ENCODE data around the gene FRMD7.
"Not testable (repeated sequence)": the region's sequence is repeated elsewhere in the genome, so short reads cannot be mapped to it uniquely, and the experiment has no call there.

The FRMD7 gene

GRCh38 chrX:132127743-132128142 lies at the start of gene FRMD7:
Gene FRMD7 (minus strand): TSS chrX:132128020. CDS start chrX:132127844, 176 bp downstream.
- FAIRE-seq = no peak

- FAIRE-seq = no peak
Observed at GRCh38 chrX:132173647-132174046, 45.8 kb upstream of the FRMD7 start.

DNA sequence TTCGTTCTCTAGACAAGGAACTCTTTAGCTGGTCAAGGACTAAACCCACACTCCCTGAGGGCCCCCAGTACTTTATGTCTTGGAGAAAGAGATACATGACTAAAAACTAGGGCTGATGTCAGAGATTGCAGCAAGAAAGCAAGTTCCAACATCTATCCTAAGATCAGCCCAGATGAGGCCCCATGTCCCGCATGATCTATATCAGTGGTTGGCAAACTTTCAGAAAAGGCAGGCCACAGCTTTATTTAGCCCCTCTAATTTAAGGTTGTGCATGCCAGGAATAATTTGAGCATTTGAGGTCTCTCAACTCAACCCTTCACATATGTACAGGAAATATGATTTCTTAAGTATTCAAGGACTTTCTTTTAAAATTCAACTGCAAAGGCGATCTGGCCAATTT lies 44.1 kb upstream of the FRMD7 start:
- no peak for FAIRE-seq

DNA sequence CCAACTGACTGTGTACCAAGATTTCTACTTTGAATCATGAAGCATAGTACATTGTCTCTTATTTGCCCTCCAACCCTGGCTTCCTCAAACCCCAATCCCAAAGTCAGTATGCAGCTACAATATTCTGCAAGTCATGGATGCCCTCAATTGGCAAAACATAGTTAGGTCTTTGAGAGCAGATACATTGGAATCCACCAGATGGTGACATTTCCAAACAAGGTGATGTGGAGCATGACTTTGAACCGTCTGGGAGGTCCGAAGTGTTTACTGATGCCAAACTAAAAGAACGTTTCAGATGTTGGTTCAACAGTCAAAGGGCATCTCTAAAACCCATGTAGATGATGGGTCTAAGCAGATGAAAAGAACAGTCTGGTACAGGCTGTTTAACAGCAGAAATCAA lies 43.7 kb upstream of the FRMD7 start:
- no peak for FAIRE-seq

DNA sequence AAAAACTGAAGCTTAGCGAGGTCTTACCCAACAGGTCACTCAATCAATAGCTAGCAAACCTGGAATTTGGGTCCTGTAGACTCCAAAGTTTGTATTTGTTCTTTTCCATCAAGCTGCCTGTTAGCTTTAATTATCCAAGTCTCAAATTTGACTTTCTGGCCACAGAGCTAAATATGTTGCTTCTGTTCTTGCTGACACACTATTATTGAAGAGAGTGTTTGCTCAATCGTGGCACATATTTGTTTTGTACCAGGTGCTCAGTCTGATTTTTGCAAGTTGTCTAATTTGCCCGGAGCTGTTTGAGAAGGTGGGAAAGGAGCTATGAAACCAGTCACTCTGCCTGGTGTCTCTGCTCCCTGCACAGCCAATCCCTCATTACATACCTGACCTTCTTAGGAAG lies 41.7 kb upstream of the FRMD7 start:
- no peak for FAIRE-seq

DNA sequence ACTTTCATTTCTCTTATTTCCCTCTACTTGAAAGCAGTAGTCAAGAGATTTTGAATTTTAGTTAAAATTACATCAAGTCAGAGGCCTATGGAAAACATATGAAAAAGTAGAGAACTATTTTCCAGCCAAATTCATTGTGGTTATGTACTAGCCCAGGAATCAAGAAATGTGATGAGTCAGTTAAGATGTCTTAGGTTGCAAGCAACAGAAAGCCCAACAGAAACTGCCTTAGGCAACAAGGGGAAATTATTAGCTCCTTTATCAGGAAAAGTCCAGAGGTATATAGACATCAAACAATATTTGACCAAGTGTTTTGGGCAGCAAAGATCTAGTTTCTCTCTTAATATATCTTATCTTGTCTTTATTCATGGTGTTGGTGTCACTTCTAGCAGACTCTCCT lies 37.8 kb upstream of the FRMD7 start:
- no peak for FAIRE-seq

- FAIRE-seq = no peak
Observed at GRCh38 chrX:132165005-132165404, 37.2 kb upstream of the FRMD7 start.

GRCh38 chrX:132163094-132163493 lies 35.3 kb upstream of the FRMD7 start:
- FAIRE-seq = not testable (repeated sequence)

DNA sequence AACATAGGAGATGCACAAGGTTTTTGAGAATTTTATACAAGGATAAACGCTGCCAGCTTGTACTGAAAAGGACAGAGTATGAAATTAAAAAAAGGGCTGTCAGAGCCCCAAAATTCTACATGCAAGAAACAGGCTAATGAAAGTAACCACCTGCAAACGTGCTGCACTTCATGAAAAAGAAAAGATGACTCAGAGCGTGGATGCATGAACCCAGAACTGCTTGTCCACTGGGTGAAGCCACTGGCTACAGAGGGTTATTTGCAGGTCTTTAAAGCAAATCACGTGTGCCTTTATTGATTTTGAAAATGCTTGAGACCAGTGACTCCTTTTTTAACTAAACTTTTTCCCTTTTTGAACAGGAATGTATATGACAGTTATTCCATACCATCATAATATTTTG lies 25.3 kb upstream of the FRMD7 start:
- FAIRE-seq = no peak

GRCh38 chrX:132146456-132146855 lies 18.6 kb upstream of the FRMD7 start:
- no peak for FAIRE-seq

DNA sequence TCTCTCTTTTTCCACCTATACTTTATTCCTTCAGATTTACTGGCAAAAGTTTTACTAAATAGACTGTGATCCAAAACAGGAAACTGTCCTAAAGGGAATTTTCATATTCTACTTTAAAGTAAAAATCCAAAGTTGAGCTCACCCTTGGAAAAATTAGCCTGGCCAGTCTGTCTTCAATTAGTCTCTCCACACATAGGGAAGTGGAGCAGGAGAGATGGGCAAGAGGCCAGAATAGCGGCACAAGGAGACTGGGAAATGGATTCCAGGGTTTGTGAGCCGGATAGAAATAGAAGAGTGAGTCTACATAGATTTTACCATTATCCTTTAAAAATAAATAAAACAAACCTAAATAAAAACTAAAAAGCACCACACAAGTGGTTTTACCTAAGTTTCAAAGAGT lies 16.2 kb upstream of the FRMD7 start:
- FAIRE-seq = no peak

DNA sequence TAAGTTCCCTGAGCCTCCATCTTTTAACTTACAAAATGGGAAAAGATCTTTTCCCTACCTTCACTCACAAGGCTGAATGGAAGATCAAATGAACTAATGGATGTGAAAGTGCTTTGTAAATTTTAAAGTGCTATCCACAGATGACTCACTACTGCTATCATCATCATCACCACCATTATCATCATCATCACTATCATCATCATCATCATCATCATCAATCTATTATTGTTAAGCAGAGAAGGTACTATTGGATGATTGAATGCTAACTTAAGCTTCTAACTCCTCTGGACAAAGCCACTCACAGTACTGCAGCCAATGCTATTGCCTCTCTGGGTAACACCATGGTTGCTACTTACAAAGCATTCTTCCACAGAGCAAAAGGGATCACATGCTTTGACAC lies 1.9 kb downstream of the FRMD7 start:
- no peak for FAIRE-seq

- no peak for FAIRE-seq
Observed at GRCh38 chrX:132120913-132121312, 6.9 kb downstream of the FRMD7 start.

GRCh38 chrX:132119821-132120515 lies 7.9 kb downstream of the FRMD7 start:
- FAIRE-seq = no peak

DNA sequence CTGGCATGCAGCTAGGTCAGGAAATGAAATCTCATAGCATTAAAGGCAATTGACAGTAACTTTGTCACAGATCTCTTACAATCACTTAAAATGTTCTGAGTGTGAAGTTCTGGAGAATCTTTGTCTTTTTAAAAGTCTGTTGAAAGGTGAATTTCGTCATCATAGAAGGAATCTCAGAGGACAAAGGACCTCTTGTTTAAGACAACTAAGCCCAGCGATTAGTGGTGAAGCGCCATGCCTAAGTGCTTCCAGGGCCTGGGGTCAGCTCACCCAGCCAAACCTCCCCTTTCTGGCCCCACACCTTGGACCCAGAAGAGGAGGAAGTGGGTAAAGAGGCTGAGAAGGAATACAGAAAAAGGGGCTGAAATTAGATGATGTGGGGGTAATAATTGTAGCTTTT lies 8.5 kb downstream of the FRMD7 start:
- no peak for FAIRE-seq

DNA sequence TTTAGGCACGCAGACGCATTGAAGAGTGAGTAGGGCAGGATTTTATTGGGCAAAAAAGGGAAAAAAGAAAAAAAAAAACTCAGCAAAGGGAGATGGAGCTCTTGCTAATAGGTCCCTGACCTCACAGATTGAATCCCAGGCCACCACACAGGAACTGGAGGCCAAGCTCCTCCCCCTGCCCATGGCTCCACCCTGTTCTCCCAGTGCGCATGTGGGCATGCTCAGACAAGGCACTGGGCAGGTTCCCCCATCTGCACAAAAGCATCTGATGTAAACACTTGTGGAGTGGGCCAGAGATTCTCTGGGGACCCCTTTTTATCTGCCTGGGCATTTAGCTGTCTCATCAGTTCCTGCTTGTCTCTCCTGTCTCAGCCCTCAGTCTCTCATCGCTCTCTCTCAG lies 9.5 kb downstream of the FRMD7 start:
- no peak for FAIRE-seq

DNA sequence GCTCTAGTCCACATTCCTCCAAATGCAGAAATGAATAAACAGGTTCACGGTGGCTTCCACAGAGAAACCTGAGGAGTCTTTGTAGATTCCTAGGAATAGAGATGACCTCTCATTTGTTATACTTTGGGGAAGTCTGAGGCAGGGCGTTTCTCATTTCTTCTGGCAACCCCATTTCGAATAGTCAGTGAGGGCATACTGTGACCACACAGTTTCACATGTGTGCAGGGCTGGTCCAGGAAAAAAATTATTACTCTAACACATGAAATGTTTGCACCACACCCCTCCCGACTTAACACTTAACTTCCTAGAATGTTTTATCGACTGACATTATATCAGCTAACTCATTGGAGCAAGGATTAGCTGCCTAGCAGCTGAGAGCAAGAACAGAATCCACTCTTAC lies 12.0 kb downstream of the FRMD7 start:
- FAIRE-seq = no peak

DNA sequence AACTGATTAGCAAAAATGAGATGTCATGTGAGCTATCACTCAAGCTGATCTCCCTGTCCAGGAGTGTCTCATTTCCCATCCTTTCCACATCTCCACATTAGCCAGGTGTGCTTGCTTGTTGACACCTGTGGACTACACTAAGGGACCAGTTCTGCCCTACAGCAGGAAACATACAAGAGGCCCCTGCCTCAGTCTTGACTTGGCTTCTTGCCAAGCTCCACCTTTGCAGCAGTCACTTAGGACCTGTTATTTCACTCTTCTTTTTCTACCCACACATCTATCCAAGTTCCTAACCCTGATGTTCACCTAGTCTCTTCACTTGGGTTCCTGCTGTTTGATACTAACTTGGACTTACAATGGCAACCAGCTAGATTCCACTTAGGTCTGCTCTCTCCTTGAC lies 13.2 kb downstream of the FRMD7 start:
- FAIRE-seq = no peak

- FAIRE-seq = no peak
Observed at GRCh38 chrX:132107291-132107690, 20.5 kb downstream of the FRMD7 start.

- FAIRE-seq = no peak
Observed at GRCh38 chrX:132101799-132102198, 26.0 kb downstream of the FRMD7 start.

- FAIRE-seq = no peak
Observed at GRCh38 chrX:132101206-132101605, 26.6 kb downstream of the FRMD7 start.

DNA sequence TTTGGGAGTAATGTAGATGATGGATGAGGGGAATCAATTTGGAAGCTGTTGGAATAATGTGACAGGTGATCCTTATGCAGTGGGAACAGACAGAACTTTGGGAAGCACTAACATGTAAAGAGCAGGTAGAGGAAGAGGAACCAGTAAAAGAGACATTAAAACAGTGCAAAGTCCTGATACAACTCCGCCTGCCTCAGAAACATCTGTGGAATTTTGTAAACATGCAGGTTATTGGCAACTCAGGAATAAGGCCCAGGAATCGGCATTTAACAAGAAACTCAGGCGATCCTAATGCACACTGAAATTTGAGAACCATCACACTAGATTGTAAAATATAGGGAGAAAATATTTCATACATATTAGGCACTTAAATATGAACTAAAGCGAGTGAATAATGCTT lies 29.1 kb downstream of the FRMD7 start:
- not testable (repeated sequence) for FAIRE-seq

GRCh38 chrX:132094164-132094563 lies 33.7 kb downstream of the FRMD7 start:
- no peak for FAIRE-seq

DNA sequence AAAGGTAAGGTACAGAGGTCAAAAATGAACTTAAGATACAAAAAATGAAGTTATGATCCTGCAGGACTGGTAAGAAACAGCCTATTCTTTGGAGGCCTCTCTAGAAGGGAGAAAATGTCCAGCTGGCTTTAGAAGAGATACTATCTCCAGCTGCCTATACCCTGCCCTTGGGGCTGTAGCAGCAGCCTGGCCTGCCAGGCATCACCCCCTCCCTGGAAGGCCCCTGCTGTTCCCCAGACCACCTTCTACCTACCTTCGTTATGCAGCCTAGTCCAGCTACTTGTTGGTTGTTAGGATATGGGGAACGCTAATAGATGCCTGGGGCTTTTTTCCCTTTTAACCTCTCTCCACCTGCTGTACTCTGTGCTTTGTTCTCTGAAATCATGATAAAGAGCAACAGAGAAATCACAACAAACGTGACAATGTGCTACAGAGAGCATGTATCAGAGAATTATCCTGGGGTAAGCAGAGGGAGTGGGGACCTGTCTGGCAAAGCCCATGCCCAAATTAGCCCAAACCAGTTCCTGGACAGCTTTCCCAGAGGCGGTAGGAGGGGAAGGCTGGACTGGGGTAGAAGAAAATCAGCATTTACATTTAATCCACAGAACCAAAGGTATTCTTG lies 34.5 kb downstream of the FRMD7 start:
- FAIRE-seq = no peak
